ENCODE data around the gene DVL3.

The DVL3 gene

DNA sequence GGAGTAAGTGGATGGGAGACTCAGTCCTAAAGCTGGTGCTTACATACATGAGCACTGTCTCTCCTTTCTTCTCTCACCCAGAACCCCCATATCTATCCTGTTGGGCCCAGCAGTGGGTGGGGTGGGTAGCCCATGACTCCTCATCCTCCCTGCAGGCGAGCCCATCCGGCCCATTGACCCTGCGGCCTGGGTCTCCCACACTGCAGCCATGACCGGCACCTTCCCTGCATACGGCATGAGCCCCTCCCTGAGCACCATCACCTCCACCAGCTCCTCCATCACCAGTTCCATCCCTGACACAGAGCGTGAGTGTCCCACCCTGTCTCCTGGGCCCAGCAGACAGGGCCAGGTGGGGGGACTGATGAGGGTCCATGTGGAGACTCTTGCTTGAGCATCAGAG is 11.5 kb downstream of the DVL3 start:
- no peak for TF ChIP-seq FOXP2 (optimal IDR thresholded peaks at IDR 0.05; ENCODE audit: borderline replicate concordance, extremely low read depth, extremely low read length, insufficient read depth)
- TF ChIP-seq TAF1 (IDR thresholded peaks at IDR 0.05; ENCODE audit: borderline replicate concordance, insufficient read depth, low read length): no peak
- TF ChIP-seq POLR2AphosphoS5 (IDR thresholded peaks at IDR 0.05; ENCODE audit: low read depth, low read length): no peak
- TF ChIP-seq, protein P1, sequence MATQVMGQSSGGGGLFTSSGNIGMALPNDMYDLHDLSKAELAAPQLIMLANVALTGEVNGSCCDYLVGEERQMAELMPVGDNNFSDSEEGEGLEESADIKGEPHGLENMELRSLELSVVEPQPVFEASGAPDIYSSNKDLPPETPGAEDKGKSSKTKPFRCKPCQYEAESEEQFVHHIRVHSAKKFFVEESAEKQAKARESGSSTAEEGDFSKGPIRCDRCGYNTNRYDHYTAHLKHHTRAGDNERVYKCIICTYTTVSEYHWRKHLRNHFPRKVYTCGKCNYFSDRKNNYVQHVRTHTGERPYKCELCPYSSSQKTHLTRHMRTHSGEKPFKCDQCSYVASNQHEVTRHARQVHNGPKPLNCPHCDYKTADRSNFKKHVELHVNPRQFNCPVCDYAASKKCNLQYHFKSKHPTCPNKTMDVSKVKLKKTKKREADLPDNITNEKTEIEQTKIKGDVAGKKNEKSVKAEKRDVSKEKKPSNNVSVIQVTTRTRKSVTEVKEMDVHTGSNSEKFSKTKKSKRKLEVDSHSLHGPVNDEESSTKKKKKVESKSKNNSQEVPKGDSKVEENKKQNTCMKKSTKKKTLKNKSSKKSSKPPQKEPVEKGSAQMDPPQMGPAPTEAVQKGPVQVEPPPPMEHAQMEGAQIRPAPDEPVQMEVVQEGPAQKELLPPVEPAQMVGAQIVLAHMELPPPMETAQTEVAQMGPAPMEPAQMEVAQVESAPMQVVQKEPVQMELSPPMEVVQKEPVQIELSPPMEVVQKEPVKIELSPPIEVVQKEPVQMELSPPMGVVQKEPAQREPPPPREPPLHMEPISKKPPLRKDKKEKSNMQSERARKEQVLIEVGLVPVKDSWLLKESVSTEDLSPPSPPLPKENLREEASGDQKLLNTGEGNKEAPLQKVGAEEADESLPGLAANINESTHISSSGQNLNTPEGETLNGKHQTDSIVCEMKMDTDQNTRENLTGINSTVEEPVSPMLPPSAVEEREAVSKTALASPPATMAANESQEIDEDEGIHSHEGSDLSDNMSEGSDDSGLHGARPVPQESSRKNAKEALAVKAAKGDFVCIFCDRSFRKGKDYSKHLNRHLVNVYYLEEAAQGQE (IDR thresholded peaks at IDR 0.05; ENCODE audit: insufficient read depth in 1 of 2, low read depth in 2 of 2, low read length in 2 of 2): no peak
- no peak for TF ChIP-seq SIN3A (IDR thresholded peaks at IDR 0.05; ENCODE audit: borderline replicate concordance, insufficient read depth, low read length)

DNA sequence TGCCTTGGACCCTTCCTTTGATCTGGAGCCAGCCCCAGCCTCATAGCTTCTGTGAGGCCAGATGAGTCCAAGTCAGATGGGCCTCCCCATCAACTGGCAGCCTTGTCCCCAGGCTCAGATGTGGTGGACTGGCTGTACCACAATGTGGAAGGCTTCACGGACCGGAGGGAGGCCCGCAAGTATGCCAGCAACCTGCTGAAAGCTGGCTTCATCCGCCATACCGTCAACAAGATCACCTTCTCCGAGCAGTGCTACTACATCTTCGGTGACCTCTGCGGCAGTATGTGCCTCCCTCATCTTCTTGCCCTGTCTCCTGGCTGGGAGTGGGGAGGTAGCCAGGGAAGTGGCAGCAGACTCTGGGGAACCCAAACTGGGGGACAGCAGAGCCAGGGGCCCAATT is 12.6 kb downstream of the DVL3 start:
- TF ChIP-seq SIN3A (IDR thresholded peaks at IDR 0.05; ENCODE audit: borderline replicate concordance, insufficient read depth, low read length): no peak
- TF ChIP-seq, protein P1 (IDR thresholded peaks at IDR 0.05; ENCODE audit: insufficient read depth in 1 of 2, low read depth in 2 of 2, low read length in 2 of 2): no peak

GRCh38 chr3:184168363-184169120 is 13.4 kb downstream of the DVL3 start:
- TF ChIP-seq POLR2AphosphoS5 (IDR thresholded peaks at IDR 0.05; ENCODE audit: low read depth, low read length): no peak
- no peak for TF ChIP-seq TAF1 (IDR thresholded peaks at IDR 0.05; ENCODE audit: borderline replicate concordance, insufficient read depth, low read length)
- TF ChIP-seq, protein P1 (IDR thresholded peaks at IDR 0.05; ENCODE audit: insufficient read depth in 1 of 2, low read depth in 2 of 2, low read length in 2 of 2): no peak
- no peak for TF ChIP-seq FOXP2 (optimal IDR thresholded peaks at IDR 0.05; ENCODE audit: borderline replicate concordance, extremely low read depth, extremely low read length, insufficient read depth)
- no peak for TF ChIP-seq SIN3A (IDR thresholded peaks at IDR 0.05; ENCODE audit: borderline replicate concordance, insufficient read depth, low read length)

GRCh38 chr3:184169896-184170875 is 15.0 kb downstream of the DVL3 start:
- TF ChIP-seq FOXP2 (optimal IDR thresholded peaks at IDR 0.05; ENCODE audit: borderline replicate concordance, extremely low read depth, extremely low read length, insufficient read depth) (no peak), POLR2AphosphoS5 (IDR thresholded peaks at IDR 0.05; ENCODE audit: low read depth, low read length) (no peak), TAF1 (IDR thresholded peaks at IDR 0.05; ENCODE audit: borderline replicate concordance, insufficient read depth, low read length) (no peak), SIN3A (IDR thresholded peaks at IDR 0.05; ENCODE audit: borderline replicate concordance, insufficient read depth, low read length) (no peak)
- TF ChIP-seq, protein P1 (IDR thresholded peaks at IDR 0.05; ENCODE audit: insufficient read depth in 1 of 2, low read depth in 2 of 2, low read length in 2 of 2): no peak

Measured in PFSK-1 (cell line).